HG03175 (cell line): Measurements from ENCODE around the gene MIR17HG.

Experiments used
- ATAC-seq: cut with Tn5 transposase; IDR thresholded peaks from one replicate; pipeline ENCODE4 v1.9.1; 2021; ENCODE audit warnings: mild to moderate bottlenecking, moderate library complexity; ENCODE audit not compliant: unreplicated experiment

MIR17HG gene

DNA sequence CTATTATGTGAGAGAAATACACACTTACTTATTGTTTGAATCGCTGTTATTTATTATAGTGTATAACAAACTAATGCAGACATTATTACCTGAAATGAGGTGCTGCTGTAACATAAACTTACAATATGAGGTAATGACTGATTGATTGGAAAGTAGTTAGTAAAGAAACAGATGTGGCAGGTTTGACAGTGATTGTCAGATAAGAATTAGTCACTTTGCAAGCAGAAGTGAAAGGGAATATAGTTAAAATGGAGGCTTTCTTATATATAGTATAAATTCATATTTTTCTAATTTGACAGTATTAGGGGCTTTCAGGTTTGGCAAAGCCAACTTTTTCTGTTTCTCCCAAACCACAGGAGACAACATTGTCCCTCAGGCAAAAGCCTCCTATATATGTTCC is 20.6 kb downstream of the MIR17HG start:
- ATAC-seq = no peak

DNA sequence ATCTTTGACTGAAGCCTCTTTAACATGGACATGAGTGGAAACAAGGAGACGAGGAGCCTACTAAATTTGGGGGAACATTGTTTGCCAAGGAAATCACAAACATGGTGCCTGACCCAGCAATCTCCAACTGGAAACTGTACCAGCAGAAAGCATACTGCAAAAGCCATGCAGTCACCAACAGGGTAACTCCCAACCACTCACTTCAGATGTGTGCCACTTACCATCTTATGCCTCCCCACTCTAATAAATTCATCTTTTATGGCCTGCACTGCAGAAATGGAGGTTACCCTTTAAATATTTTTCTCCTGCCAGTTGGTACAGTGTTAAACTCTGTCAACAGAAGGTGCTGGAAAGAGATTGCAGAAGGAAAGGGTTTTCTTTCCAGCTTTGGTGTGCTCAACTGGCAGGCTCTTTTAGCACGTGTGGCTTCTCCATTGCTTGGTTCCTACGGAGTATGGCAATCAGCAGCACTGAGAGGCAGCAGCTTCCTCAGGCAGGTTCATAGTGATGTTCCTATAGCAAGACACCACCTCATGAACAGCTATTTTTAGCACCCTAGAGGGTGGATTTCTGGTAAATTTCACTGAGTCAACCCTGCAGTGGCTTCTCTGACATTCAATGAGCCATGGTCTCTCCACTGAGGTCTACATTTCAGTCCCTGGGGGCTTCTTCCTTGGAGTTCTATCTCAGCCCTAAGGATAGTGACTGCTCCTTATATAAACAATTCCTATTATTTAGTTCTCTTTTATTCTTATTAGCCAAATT is 21.4 kb downstream of the MIR17HG start:
- ATAC-seq = no peak

DNA sequence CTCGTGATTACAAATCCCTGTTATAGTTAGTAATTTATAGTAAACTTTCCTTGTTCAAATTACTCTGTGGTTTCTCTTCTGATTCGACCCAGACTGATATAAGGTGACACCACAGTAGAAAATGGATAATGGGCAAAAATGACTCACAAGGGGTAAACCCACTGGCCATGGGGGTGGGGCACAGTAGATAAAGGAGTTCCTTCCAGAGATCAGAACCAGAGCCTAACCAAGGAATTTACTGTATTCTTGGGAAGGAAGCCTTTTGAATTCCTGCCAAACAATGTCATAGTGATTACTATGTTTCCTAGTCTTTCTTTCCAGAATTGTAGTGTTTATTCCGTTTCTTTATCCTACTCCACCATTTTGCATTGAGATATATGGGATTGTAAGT is 21.9 kb downstream of the MIR17HG start:
- no peak for ATAC-seq

DNA sequence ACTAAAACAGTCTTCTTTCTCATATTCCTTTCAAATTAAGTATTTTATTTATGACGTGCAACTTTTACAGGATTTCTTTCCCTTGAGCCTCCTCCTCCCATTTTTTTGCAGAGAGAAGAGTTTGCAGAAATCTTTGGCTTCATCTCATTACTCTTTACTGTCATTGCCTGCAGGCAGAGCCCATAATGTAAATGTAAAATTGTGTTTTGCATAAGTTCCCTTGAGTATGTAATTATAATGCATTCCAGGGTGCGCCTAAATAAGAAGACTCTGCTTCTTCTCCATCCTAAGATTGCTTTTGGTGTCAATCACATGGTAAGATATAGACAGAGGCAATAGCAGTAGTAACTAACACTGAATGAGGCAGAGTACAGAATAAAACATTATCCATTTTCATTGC is 23.0 kb downstream of the MIR17HG start:
- ATAC-seq = no peak

DNA sequence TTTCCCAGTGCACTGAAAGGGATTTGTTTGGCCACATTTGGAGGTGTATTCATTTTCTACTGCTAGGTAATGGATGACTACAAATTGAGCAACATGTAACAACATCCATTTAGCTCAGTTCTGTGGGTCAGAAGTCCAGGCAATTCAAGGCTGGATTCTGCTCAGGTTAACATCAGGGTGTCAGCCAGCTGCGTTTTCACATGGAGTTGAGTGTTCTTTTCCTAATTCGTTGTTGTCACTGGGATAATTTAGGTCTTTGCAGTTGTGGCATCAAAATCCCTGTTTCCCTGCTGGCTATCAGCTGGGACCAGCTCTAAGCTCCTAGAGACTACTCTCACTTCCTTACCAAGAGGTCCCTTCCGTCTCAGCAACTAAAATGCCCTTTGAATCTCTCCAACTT is 25.4 kb downstream of the MIR17HG start:
- no peak for ATAC-seq

DNA sequence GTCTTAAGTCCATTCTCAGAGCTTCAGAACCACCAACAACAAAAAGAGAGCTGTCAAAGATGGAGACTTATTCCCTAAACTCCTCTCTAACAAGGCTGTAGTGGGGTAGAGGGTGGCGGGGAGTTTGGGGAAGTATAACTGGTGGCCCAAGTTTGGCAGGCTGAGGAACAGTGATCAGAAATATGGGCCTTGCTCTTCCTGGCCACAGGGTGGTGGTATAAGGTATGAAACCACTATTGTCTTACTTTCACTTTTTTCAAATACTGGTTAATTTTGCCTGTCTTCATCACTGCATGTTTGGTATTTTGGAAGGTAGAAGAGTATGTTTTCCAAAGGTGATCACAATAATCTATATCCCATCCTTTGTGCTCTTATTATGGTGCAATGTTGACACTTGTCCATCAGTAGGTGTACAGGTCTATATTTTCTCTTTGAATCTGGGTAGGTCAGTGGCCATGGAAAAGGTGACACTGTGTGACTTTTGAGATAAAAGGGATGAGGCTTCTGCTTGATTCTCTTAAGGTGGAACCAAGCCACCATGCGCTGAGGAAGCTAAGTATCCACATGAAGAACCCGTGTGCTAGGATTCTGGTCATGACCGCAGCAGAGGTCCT is 27.7 kb downstream of the MIR17HG start:
- peak; percentile 98 for ATAC-seq

DNA sequence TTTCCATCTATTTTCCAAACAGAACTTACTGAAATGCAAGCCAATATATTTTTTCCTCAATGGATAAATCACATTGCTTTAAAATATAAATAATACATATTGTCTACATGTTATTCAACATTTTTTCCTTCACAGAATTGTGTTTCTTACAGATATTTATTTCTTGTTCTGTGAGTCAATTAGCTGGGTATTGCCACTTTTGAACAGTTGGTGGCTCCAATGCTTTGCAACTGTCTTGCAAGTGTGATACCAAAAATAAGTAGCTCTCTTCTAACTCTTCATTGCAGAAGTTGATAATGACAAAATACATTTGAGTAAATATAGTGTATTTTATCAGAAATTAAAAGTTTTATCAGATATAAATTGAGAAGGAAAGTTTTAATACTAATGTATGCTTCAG is 33.9 kb downstream of the MIR17HG start:
- no peak for ATAC-seq

DNA sequence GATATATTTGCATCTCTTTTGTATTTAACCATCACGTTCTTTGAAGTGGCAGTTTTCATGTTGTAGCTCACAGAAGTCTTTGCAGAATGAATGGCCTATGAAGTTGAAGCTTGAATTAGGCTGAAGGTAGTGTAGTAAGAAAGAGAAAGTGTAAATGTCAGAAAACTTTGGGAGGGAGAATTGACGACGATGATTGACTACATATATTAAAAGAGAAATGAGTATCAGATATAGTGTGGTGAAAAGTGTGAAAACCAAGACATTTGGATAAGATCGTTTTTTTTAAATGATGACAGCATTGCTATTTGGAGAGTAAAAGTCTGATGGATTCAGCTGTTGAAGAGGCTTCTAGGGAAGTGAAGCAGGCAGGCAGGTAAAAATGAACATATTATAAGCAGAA is 36.3 kb downstream of the MIR17HG start:
- ATAC-seq = no peak

DNA sequence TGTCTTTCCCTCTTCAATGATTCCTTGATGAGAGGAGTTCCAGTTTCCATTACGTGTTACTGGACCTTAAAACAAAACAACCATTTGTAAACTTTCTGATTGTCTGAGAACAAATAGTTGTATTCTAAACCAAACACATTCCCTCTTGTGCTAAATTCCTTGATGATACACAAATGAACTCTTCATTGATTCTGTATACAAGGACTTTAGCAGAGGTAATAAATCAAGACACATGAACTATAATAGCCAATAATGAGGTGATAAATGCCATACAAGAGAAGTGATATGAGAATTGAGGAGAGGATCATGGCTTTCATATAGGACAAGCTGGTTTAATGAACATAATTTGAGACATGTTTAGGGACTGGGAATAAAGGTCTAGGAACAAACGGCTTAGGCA is 37.4 kb downstream of the MIR17HG start:
- no peak for ATAC-seq

DNA sequence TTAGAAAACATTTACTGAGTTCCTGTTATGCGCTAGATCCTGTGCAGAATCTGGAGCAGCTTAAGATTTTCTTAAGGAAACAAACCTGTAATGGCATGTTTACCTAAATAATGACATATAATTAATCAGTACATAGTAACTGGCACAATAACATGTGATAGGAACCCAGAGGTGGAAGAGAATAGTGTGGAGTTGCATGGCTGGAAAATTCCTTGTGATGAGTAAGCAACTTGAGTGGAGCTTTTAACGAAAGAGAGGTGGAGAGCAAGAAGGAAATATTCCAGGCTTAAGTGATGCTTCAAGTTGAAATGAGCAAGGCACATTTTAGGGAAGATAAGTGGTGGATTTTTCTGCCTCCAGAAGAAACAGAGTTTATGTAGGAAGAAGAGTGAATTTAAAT is 41.7 kb downstream of the MIR17HG start:
- ATAC-seq = no peak

DNA sequence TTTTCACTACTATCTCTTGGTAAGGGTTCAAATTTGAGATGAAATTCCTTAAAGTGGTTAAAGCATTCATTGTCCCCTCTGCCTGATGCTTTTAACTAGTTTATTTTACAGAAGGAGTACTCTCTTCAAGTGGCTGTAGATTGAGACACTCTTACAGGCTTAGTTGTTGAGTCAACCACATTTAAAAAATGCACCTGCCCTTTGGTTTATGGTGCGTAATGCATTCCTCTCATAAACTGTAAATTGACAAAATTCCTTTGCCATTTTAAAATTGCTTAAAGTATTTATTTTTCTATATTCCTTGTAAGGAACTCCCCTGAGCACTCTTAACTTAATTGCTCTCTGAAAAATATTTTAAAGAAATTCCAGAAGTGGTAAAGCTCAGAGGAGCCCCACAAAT is 50.1 kb downstream of the MIR17HG start:
- no peak for ATAC-seq

DNA sequence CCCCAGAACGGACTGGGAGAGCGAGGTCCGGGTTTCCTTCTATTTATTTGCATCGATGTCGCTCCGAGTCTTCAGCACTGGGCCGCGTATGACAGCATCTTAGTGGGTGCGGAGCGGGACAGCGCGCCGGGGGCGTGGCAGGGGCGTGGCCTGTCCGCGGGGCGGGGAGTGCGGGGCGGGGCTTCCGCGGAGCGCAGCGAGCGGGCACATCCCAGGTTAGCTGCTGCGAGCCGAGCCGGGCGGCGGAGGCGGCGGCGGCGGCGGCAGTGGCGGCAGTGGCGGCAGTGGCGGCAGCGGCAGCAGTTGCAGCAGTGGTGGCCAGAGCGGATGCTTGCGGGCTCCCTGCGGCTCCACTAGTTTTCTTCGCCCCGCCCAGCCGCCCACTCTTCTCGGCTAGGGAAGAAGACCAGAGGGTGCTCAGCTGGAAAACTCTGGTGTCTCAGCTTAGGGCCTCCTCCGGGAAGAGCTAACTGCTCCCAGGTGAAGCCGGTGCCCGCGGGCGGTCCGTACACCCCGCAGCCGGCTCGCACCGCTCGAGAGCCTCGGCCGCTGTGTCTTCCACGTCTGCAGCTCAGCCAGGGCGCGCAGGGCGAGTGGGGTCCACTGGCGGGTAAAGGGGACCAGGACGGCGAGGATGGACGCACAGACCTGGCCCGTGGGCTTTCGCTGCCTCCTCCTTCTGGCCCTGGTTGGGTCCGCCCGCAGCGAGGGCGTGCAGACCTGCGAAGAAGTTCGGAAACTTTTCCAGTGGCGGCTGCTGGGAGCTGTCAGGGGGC is 51.1 kb downstream of the MIR17HG start, which contains the start of gene GPC5:
Gene GPC5, plus strand, starts transcription at position 209 of the 776 bp plus-strand sequence.
- ATAC-seq = peak; percentile 95

DNA sequence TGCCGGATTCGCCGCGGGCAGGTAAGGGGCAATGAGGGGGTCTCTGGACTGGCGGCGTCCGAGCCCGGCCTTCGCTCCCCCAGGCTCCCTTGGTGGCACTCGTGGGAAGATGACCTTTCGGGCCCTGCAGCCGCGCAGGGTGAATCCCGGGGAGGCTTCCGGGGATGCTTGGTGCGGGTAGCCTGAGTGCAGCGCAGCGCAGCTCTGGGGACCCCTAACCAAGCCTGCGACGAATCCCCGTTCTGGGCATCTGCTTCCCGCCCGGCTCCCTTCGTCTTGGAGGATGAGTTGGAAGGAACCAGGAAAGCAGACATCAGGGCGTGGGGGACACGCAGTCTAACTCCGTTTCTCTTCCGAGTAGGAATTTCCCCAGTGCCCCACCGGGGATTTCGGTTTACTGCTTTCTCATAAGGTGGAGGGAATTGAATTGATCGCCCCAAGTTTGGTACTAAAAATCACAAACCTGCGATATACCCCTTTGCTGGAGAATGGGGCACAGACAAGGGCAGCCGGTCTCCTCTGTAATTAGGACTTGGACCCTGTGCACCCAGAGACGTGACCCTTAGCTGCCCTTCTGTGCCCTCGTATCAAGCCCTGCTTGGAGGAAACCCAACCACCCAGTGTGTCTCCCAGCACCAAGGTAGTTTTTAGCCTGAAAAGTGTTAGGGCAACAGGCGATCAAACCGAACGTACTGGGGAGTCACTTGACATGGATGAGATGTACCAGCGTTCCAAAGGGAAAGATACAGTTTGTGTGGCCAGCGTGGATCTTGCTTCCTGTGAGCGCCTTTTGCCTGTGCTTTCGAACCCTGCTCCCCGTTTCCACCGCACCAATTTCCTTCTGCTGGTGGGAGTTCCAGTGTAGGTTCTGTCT is 51.9 kb downstream of the MIR17HG start:
- no peak for ATAC-seq

DNA sequence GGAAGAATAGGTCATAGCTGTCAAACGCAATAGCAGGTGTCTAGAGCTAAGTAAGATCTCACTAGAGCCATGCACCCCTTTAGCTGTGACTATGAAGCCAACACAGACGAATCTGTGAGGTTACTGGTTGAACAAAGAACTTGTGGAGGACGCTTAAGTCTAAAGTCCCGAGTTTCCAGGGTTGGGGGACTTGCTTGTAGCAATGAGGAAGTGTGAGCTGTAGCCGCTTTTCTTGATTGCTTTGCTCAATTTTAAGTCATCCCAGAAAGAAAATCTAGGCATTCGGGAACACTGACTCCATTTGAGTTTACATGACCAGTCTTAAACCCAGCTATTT is 52.5 kb downstream of the MIR17HG start:
- no peak for ATAC-seq

DNA sequence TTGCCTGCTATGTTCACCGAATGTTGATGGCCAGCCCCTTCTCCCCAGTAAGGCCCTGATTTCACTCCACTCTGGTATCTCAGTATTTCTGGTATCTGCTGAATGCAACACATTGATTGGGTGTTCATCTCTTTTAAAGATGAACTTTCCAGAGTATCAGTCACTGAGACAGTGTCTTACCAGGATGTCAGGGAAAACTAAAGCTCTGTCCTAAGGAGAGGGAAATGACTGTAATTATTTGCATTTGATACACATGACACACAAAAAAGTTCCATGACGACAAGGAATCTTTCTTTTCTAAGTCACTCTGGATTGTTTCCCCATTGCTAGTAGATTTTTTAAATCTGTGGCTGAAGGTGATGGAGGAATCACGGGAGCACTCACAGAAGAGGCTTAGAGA is 53.2 kb downstream of the MIR17HG start:
- no peak for ATAC-seq

DNA sequence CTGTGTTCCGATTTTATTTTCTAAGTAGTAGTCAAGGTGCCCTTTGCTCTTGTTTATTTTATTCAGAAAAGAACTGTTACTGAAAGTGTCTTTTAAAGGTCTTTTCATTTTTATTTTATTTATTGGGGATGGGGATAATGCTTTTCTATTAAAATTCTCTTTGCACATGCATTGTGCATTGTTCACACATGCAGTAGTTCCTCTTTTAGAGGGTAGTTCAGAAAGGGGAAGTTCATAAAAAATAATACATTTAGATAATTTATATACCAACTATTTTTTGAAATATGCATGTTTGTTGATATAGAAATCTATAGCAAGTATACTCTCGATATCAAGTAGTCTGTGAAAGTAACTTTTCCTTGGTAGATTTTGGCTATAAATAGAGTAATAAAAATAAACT is 54.4 kb downstream of the MIR17HG start:
- no peak for ATAC-seq
